Gastroesophageal sphincter (tissue), 4 donors: Measurements from ENCODE around the gene SBNO1. TPM values are rescaled to one million over a fixed set of nuclear protein-coding genes. Genes with fewer than 3 reads are reported as not detected.
A peak's percentile ranks its signal among the peaks of the same experiment; 100 is the strongest.
"Not testable (repeated sequence)": the region's sequence is repeated elsewhere in the genome, so short reads cannot be mapped to it uniquely, and the experiment has no call there.

ENCODE experiments used
- ATAC-seq: fragments of 150-250 bp; one replicate; pipeline ENCODE4 v1.9.1; 2016; ENCODE audit warnings: mild to moderate bottlenecking, moderate library complexity
- H3K27ac ChIP-seq, 4 donors: fragments of 200-600 bp; sonication (generic) in 3 of 4; 1 replicate in 3 of 4; 2 replicates in 1 of 4; pipeline ENCODE4 v1.5.1; 2016 to 2019
- H3K27me3 ChIP-seq: fragments of 200-600 bp; sonication (generic); one replicate; pipeline ENCODE4 v1.5.1; 2019
- H3K36me3 ChIP-seq, 2 donors: fragments of 200-600 bp; sonication (generic); one replicate each; pipeline ENCODE4 v1.5.1; 2019; ENCODE audit warnings: control low read depth in 1 of 2
- H3K4me1 ChIP-seq, 3 donors: fragments of 200-600 bp; sonication (generic); 1 replicate in 2 of 3; 2 replicates in 1 of 3; pipeline ENCODE4 v1.5.1; 2016 to 2019; ENCODE audit warnings: control low read depth in 2 of 3
- H3K4me3 ChIP-seq, 2 donors: fragments of 200-600 bp; sonication (generic); one replicate each; pipeline ENCODE4 v1.5.1; 2019; ENCODE audit warnings: mild to moderate bottlenecking in 1 of 2, moderate library complexity in 1 of 2
- H3K9me3 ChIP-seq, 3 donors: fragments of 200-600 bp; sonication (generic); one replicate each; pipeline ENCODE4 v1.5.1; 2017 to 2019; ENCODE audit warnings: control low read depth in 2 of 3
- CTCF ChIP-seq, 4 experiments: fragments of 200-600 bp in 2 of 4; fragments of 450-650 bp in 2 of 4; sonication (generic) in 1 of 4; IDR thresholded peaks; one replicate each; pipeline ENCODE4 v1.5.1; 2017 to 2019; ENCODE audit warnings: antibody characterized with exemption in 4 of 4, mild to moderate bottlenecking in 2 of 4, moderate library complexity in 2 of 4
- EP300 ChIP-seq: sonication (generic); formaldehyde crosslinking; IDR thresholded peaks from one replicate; pipeline ENCODE4 v1.6.1; 2017; ENCODE audit warnings: antibody characterized with exemption, mild to moderate bottlenecking
- POLR2A ChIP-seq, 2 donors: fragments of 450-650 bp; IDR thresholded peaks; one replicate each; pipeline ENCODE4 v1.6.1; 2017; ENCODE audit warnings: antibody characterized with exemption in 2 of 2, mild to moderate bottlenecking in 2 of 2, moderate library complexity in 1 of 2
- POLR2AphosphoS5 ChIP-seq: sonication (generic); formaldehyde crosslinking; IDR thresholded peaks from one replicate; pipeline ENCODE4 v1.6.1; 2017; ENCODE audit warnings: antibody characterized with exemption
- WGBS, 2 donors: methylation state at CpG; one replicate each; pipeline ENCODE4 v1.1.5; 2018; ENCODE audit warnings: low coverage in 1 of 2; 5-methylcytosine and 5-hydroxymethylcytosine counted together
- total RNA-seq, 4 donors: library from RNA; depleted of rRNA; stranded (reverse); fragments of >200 nt; gene quantifications; one replicate each; pipeline ENCODE4 v1.1.0, GENCODE V29; 2016

Gene SBNO1
- total RNA-seq, 4 donors from 2014 or later, result 25.3 to 35.7 (median 33.2) TPM

GRCh38 chr12:123379391-123379790, 14.7 kb upstream of the SBNO1 start:
- Histone ChIP-seq H3K9me3 (no peaks in the 10 kb centered on the region), H3K36me3 (no peaks in the 10 kb centered on the region), H3K27me3 (no peaks in the 10 kb centered on the region), H3K27ac (no peak overlapping the region), H3K4me3 (no peak overlapping the region), H3K4me1 (peaks cover 0 to 18% (median 0%) of the 10 kb centered on the region in 3 donors)
- ATAC-seq, result no peak
- WGBS, 2 donors, result 67 to 75% methylated on average over 5 of the region's 5 CpGs
- TF ChIP-seq CTCF (IDR thresholded peaks at IDR 0.05) (no peak), POLR2AphosphoS5 (no peak), EP300 (no peak), POLR2A (IDR thresholded peaks at IDR 0.05) (no peak)

- not testable (repeated sequence) for H3K4me3 ChIP-seq, H3K36me3 ChIP-seq, H3K9me3 ChIP-seq, H3K4me1 ChIP-seq, H3K27me3 ChIP-seq, H3K27ac ChIP-seq, ATAC-seq
- 63 to 84% methylated on average over 2 to 5 of the region's 5 CpGs for WGBS, 2 donors
Observed at GRCh38 chr12:123372415-123372814, 7.8 kb upstream of the SBNO1 start.

GRCh38 chr12:123371667-123372368, 7.2 kb upstream of the SBNO1 start:
- 60 to 77% methylated on average over 1 to 6 of the region's 48 CpGs for WGBS, 2 donors
- H3K36me3 ChIP-seq, H3K9me3 ChIP-seq, ATAC-seq, H3K4me1 ChIP-seq, H3K4me3 ChIP-seq, H3K27ac ChIP-seq, H3K27me3 ChIP-seq: not testable (repeated sequence)

GRCh38 chr12:123369229-123369628, 4.6 kb upstream of the SBNO1 start:
- peaks cover 0 to 16% (median 5%) of the 10 kb centered on the region in 3 donors for H3K4me1 ChIP-seq
- no peaks in the 10 kb centered on the region for H3K9me3 ChIP-seq
- TF ChIP-seq CTCF (IDR thresholded peaks at IDR 0.05), result no peak
- TF ChIP-seq POLR2A (IDR thresholded peaks at IDR 0.05), result no peak
- no peak for TF ChIP-seq EP300
- no peak for TF ChIP-seq POLR2AphosphoS5
- no peaks in the 10 kb centered on the region for H3K27me3 ChIP-seq
- no peaks in the 10 kb centered on the region for H3K36me3 ChIP-seq
- H3K4me3 ChIP-seq, result no peak overlapping the region
- WGBS, 2 donors, result 89 to 92% methylated on average over 5 of the region's 5 CpGs
- no peak for ATAC-seq
- peak overlapping the region in 1 of 4 donors; percentile 95 for H3K27ac ChIP-seq

- Histone ChIP-seq H3K4me1 (peaks cover 0 to 19% (median 5%) of the 10 kb centered on the region in 3 donors), H3K27ac (peak overlapping the region in 3 of 4 donors; percentile 24 to 95 (median 92))
- H3K27me3 ChIP-seq, ATAC-seq, H3K9me3 ChIP-seq, H3K36me3 ChIP-seq, H3K4me3 ChIP-seq: not testable (repeated sequence)
- WGBS, 2 donors, result 83 to 100% methylated on average over 1 to 4 of the region's 7 CpGs
Observed at GRCh38 chr12:123368431-123368830, 3.8 kb upstream of the SBNO1 start.

- no peak for TF ChIP-seq POLR2AphosphoS5
- no peak for TF ChIP-seq CTCF (IDR thresholded peaks at IDR 0.05)
- TF ChIP-seq EP300, result no peak
- no peak for TF ChIP-seq POLR2A (IDR thresholded peaks at IDR 0.05)
- WGBS, 2 donors, result 80 to 100% methylated on average over 1 of the region's 4 CpGs
- no peaks in the 10 kb centered on the region for H3K27me3 ChIP-seq
- no peak overlapping the region for H3K4me3 ChIP-seq
- H3K9me3 ChIP-seq, result no peaks in the 10 kb centered on the region
- peak overlapping the region in 3 of 4 donors; percentile 62 to 95 (median 92) for H3K27ac ChIP-seq
- ATAC-seq, result no peak
- H3K4me1 ChIP-seq, result peaks cover 0 to 28% (median 12%) of the 10 kb centered on the region in 3 donors
- no peaks in the 10 kb centered on the region for H3K36me3 ChIP-seq
Observed at GRCh38 chr12:123367511-123367910, 2.9 kb upstream of the SBNO1 start.
